ENCODE data around the gene NUP210L. TPM values are rescaled to one million over a fixed set of nuclear protein-coding genes. Genes with fewer than 3 reads are reported as not detected.

NUP210L gene
- total RNA-seq, 1 donor from 2014 or later: 0.10 TPM

DNA sequence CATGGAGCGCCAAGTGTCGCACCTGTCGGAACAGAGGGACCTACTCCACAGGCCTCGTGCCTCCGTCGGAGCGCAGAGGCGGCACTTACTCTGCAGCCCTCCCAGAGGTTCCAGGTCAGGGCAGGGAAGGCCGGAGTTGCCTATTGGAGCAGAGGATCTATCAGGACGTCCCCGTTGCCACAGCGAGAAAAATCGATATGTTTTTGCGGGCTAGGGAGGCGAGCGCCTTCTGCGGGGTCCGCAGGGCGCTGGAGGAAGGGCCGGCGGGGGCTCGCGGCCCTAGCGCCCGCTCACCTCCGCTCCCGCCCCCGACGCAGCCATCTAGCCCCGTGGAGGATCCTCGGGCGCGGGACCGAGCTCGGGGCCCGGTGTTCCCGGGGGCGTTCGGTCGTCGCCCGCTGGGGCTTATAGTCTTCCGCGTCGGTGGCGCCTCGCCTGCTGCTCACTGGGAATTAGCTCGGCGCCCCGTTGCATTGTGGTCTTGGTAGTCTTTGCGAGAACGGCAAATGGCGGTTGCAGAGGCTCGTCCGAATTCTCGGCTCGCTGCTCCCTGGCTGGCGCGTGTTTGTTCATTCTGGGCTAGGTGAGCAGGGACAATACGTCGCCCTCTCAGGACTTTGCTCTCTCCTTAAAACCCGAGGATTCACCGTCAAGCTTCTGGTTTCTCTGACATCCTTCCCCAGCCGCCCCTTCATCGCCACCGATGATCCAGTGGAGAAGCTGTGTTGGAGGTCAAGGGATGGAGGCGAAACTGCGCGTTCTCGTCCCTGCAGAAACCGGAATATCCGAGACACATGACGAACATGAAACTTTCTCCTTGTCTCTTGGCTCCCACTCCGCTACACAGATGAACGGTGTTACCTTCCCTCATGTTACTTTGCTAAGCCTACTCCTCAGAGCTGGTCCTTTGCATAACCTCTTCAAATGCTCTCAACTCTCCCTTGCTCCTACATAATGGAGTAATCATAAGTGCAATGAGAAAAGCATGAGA lies 177.3 kb downstream of the NUP210L start, which contains the start of gene JTB:
Gene JTB (minus strand): TSS at position 425 of the 991 bp plus-strand sequence. CDS start 422 bp downstream, at position 3.
- peak; percentile 89 for DNase-seq
- Mint-ChIP-seq H3K9me3 (ENCODE audit: unreplicated experiment) (no peaks in the 10 kb centered on the region), H3K27ac (ENCODE audit: unreplicated experiment) (peak within 1 kb of the TSS; percentile 96), H3K4me3 (ENCODE audit: unreplicated experiment) (peak within 1 kb of the TSS; percentile 96), H3K4me1 (ENCODE audit: low read depth, unreplicated experiment) (no peaks in the 10 kb centered on the region), H3K27me3 (ENCODE audit: unreplicated experiment) (peaks cover 5% of the 10 kb centered on the region), H3K36me3 (ENCODE audit: unreplicated experiment) (no peaks in the 10 kb centered on the region)
- TF ChIP-seq, protein P1, sequence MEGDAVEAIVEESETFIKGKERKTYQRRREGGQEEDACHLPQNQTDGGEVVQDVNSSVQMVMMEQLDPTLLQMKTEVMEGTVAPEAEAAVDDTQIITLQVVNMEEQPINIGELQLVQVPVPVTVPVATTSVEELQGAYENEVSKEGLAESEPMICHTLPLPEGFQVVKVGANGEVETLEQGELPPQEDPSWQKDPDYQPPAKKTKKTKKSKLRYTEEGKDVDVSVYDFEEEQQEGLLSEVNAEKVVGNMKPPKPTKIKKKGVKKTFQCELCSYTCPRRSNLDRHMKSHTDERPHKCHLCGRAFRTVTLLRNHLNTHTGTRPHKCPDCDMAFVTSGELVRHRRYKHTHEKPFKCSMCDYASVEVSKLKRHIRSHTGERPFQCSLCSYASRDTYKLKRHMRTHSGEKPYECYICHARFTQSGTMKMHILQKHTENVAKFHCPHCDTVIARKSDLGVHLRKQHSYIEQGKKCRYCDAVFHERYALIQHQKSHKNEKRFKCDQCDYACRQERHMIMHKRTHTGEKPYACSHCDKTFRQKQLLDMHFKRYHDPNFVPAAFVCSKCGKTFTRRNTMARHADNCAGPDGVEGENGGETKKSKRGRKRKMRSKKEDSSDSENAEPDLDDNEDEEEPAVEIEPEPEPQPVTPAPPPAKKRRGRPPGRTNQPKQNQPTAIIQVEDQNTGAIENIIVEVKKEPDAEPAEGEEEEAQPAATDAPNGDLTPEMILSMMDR (IDR thresholded peaks at IDR 0.05; ENCODE audit: partially characterized antibody, unreplicated experiment): no peak

DNA sequence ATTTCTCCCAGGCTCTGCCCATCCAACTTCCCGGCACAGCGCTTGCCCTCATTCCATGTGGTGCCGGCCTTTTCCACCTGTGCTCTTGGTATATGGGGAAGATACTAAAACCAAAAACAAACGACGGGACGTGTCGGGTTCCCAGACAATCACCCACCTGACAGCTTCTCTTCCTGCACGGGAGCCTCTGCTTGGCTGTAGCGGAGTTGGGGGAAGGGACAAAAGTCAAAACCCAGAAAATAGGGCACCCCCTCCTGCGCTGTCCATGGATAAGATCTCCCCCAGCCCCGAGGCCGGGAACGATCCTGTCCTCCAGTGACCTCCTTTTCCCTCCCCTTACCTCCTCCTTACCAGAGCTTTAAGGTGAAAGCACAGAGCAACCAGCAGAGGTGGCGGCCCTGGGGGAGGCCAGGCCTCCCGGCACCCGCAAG lies 178.0 kb downstream of the NUP210L start:
- Mint-ChIP-seq H3K27ac (ENCODE audit: unreplicated experiment) (peak overlapping the region; percentile 86), H3K4me1 (ENCODE audit: low read depth, unreplicated experiment) (no peaks in the 10 kb centered on the region), H3K27me3 (ENCODE audit: unreplicated experiment) (peaks cover 5% of the 10 kb centered on the region), H3K9me3 (ENCODE audit: unreplicated experiment) (no peaks in the 10 kb centered on the region), H3K36me3 (ENCODE audit: unreplicated experiment) (no peaks in the 10 kb centered on the region), H3K4me3 (ENCODE audit: unreplicated experiment) (peak overlapping the region; percentile 86)
- DNase-seq: no peak
- TF ChIP-seq, protein P1 (IDR thresholded peaks at IDR 0.05; ENCODE audit: partially characterized antibody, unreplicated experiment): no peak

DNA sequence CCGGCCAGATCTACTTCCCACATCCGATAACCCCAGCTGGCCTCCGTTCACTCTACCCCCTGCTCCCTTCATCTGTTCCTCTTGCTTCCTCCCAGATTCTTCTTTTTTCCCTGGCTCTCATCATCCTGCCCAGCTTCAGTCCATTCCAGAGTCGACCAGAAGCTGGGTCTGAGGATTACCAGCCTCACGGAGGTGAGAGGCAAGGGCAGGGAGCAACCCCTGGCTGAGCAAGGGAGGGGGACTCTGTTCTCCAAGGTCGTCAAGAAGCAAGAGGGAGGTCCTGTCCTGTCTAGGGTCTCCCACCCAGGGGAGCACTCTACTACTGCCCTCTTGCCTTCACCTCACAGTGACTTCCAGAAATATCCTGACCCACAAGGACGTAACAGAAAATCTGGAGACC lies 181.3 kb downstream of the NUP210L start:
- no peaks in the 10 kb centered on the region for H3K36me3 Mint-ChIP-seq (ENCODE audit: unreplicated experiment)
- H3K4me3 Mint-ChIP-seq (ENCODE audit: unreplicated experiment): no peak overlapping the region

DNA sequence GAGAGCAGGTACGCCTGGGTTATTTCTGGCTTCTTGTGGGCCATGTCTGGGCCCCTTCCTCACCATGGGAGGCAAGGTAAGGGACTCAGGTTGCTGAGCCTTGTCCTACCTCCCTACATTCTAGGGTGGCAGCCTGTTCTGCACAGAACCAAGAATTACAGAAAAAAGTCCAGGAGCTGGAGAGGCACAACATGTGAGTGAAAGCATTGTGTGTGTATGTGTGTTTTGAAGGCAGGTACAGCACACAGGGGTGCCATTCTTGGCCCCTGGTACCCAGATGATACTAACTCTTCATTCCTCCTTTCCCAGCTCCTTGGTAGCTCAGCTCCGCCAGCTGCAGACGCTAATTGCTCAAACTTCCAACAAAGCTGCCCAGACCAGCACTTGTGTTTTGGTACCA lies 181.8 kb downstream of the NUP210L start:
- peaks cover 5% of the 10 kb centered on the region for H3K4me1 Mint-ChIP-seq (ENCODE audit: low read depth, unreplicated experiment)

More for the DNA sequence above, 181.3 kb downstream of the NUP210L start:
- TF ChIP-seq, protein P1 (IDR thresholded peaks at IDR 0.05; ENCODE audit: partially characterized antibody, unreplicated experiment): no peak
- Mint-ChIP-seq H3K27ac (ENCODE audit: unreplicated experiment) (no peak overlapping the region), H3K4me1 (ENCODE audit: low read depth, unreplicated experiment) (peaks cover 1% of the 10 kb centered on the region), H3K9me3 (ENCODE audit: unreplicated experiment) (no peaks in the 10 kb centered on the region), H3K27me3 (ENCODE audit: unreplicated experiment) (peaks cover 5% of the 10 kb centered on the region)
- DNase-seq: no peak

More for the DNA sequence above, 181.8 kb downstream of the NUP210L start:
- Mint-ChIP-seq H3K27ac (ENCODE audit: unreplicated experiment) (no peak overlapping the region), H3K27me3 (ENCODE audit: unreplicated experiment) (peaks cover 4% of the 10 kb centered on the region), H3K36me3 (ENCODE audit: unreplicated experiment) (no peaks in the 10 kb centered on the region), H3K4me3 (ENCODE audit: unreplicated experiment) (no peak overlapping the region), H3K9me3 (ENCODE audit: unreplicated experiment) (no peaks in the 10 kb centered on the region)
- TF ChIP-seq, protein P1 (IDR thresholded peaks at IDR 0.05; ENCODE audit: partially characterized antibody, unreplicated experiment): no peak
- DNase-seq: no peak

Measured in glutamatergic neuron (in vitro differentiated cells).